ENCODE results near the gene TBCE.

DNA sequence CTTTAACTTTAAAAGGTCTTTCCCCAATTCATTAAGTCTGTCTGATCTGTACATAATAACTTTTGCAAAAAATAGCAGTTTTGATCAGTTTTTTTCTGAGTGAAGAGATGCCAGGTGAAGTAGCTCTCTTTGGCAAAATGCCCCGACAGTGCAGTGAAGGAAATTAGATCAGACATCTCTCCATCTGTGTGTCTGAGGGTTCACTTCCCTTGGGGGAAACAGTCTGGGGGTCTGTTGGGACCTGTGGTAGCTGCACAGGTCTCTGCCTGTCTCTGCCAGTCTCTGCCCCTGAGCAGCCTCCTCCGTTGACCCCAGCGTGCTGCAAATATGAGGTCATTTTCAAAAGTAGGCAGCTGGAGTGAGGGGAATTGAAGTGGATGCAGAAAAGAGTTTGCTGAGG, 54.5 kb downstream of the TBCE start:
- TF ChIP-seq, protein P1, sequence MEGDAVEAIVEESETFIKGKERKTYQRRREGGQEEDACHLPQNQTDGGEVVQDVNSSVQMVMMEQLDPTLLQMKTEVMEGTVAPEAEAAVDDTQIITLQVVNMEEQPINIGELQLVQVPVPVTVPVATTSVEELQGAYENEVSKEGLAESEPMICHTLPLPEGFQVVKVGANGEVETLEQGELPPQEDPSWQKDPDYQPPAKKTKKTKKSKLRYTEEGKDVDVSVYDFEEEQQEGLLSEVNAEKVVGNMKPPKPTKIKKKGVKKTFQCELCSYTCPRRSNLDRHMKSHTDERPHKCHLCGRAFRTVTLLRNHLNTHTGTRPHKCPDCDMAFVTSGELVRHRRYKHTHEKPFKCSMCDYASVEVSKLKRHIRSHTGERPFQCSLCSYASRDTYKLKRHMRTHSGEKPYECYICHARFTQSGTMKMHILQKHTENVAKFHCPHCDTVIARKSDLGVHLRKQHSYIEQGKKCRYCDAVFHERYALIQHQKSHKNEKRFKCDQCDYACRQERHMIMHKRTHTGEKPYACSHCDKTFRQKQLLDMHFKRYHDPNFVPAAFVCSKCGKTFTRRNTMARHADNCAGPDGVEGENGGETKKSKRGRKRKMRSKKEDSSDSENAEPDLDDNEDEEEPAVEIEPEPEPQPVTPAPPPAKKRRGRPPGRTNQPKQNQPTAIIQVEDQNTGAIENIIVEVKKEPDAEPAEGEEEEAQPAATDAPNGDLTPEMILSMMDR (IDR thresholded peaks at IDR 0.05) = no peak
- no peak for TF ChIP-seq EZH2 (IDR thresholded peaks at IDR 0.05; ENCODE audit: borderline replicate concordance, insufficient read depth, low read depth, low read length, poor library complexity, severe bottlenecking)

Data from B cell (primary cell).